Activated T-cell treated with anti-CD3 and anti-CD28 coated beads for 24 hours (primary cell): ENCODE measurements around the gene USH2A.

Source experiments
- DNase-seq: peaks from one replicate; pipeline ENCODE4 v3.0.0-alpha.2; 2020; ENCODE audit warnings: low read depth

The USH2A gene

GRCh38 chr1:216140730-216141524, 282.3 kb downstream of the USH2A start:
- DNase-seq: no peak

DNA sequence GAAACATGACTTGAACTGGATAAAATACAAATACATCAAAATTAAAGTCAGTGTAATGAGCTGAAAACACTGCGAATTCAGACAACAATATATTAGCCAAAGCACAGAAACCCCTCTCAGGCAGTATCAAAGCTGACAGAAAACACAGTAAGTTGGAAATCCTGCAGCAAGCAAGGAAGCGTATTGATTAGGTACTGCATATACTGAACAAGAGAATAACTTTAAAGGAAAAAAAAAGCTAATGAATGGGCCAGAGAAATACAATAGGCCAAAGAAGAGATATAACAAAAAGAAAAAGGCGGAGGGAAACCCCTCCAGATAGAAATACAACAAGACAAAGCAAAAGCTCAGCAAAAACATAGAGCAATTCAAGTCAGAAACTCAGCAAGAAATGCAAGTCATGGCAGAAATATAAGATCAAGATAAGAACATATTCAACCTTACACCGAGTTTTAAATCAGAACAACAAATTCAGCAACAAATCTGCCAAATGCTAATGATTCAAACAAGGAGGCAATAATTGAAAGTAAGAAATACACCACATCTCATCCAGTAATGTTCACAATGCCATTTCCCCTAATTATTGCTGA, 299.0 kb downstream of the USH2A start:
- DNase-seq: no peak

DNA sequence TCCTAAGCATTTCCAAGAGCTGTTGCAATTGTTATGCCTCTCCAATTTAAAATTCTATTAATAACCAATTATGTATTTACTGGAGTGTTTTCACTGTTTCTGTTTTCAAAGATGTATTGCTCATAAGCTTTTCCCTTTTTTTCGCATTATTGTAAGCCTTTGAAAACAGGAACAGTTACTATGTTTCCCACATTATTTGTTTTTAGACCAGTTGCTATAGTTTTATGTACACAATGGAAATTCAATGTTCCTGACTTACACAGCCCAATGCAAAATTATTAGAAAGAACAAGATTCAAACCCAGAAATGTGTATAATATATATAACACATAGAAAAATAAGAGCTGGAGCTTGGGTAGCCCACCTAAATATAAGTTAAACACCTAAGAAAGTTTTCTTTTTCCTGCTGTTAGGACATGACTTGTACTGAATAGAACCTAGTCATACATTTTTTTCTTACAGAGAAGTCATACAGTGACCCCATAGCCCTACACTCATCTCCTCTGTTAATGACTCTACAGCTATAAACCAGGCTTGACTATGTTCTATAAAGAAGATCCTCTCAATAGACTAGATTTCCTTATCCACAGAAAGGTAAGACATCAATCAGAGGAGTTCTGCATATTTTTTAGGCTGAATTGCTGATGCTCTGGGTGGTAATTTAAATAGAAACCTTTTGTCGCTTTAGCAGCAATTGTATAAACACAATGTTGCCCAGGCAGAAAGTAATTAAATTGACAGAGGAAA, 299.6 kb downstream of the USH2A start:
- no peak for DNase-seq

DNA sequence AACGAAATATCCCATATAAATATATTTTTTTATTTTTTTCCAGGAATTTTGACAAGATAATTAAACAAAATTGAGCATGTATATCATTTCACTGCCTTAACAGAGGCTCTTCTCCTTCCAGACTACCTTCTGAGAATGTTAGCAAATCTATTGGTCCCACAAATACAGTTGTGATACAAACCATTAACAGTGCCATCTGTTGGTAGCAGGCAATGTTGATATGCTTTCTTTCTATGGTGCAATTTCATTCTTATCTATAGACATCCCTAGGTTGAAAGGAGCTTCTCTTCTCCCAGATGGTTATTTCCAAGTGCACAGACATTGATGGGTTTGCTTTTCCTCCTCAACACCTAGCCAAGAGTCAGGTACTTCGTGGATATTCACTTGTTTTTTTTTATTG, 303.6 kb downstream of the USH2A start:
- no peak for DNase-seq

DNA sequence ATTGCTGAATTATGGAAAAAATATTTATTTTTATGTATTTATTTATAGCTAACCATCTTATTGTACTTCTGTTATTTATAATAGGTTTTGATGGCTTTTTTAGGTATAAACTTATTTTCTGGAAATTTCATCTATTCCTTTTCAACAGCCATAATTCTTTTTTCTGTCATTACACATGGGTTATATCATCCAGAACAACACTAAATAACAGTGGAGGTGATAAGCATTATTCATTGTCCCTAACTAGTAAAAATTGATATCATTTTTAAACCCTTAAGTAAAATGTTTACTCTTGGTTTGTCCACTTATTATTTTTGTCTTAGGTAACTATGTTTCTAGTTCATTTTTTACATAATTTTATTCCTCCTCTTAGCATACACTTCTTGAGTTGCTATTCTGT, 309.1 kb downstream of the USH2A start:
- no peak for DNase-seq

DNA sequence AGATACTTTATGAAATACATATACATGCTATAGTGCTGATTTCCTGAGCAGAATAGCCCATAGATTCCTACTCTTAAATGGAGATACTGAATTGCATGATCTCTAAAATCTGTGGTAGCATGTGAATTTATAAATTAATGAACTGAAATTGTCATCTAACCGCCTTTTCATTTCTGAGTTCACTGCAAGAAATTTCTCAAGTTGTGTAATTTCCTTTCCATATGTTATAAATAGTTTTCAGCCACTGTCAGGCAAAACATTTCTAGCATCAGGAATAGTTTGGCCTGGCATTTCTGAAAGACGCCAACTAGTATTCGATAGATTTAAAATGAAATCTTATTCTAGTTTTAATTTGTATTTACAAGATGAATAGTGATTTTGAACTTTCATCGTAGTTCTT, 310.1 kb downstream of the USH2A start:
- no peak for DNase-seq

DNA sequence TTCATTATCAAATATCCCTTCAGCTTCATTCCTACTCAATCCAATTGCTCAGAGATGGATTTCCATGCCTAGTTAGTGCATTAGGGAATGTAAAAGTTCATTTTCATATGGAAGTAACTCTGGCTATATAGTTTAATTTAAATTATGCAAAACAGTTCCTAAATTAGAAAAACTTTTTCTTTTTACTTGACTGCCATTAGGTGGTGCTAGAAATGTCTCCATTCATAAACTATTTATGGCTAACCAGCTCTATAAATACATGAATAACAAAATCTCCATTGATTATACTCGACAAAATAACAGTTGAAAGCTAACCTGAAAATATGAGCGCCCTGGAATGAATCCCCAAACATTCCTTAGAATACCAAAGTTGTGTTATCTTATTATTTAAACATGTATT, 311.4 kb downstream of the USH2A start:
- no peak for DNase-seq

- DNase-seq: no peak
Measured at GRCh38 chr1:216095400-216095799, 327.8 kb downstream of the USH2A start.

DNA sequence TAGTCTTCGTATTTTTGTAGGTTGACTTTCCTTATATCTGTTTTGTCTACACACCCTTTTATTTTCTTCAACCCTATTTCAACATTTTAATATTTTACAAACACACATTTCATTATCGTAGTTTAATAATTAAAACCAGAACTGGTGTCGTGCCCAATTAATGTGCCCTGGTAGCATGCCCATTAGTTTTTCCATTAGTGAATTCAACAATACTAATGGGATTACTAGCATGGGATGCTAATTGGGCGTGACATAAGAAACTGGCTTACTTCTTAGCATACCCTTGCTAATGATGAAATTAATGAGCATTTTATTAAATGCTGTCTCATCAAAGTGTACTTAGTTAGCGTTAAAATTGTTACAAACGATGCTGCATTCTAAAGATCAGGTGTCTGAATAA, 332.7 kb downstream of the USH2A start:
- no peak for DNase-seq

DNA sequence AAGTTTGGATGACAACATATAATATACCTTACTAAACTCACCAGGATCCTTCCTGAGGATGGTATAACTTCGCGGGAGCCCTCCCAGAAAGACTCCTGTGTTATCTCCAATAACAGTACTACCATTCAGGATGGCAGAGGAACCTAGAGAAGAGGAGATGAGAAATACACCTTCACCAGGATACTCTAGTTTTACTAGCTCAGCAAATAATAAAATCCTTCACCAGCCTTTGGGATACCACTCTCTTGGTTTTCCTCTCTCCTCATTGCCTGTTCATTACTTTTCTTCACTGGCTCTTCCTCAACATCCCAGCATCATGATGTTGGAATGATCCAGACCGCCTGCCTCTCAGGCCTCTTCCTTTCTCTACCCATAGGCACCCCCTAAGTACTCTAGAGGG, 336.6 kb downstream of the USH2A start:
- DNase-seq: no peak

DNA sequence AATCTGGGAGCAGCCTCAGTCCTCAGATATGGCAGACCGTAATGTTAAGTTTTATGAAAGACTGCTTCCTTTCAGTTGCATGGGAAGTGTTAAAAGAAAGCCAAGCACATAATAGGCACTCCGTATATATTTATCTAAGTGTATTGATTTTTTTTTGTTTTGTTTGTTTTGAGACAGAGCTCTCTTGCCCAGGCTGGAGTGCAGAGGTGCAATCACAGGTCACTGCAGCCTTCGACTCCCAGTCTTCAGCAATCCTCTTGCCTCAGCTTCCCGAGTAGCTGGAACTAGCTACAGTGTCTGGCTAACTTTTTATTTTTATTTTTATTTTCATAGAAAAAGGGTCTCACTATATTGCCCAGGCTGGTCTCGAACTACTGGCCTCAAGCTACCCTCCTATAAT, 341.8 kb downstream of the USH2A start:
- DNase-seq: no peak

GRCh38 chr1:216076751-216077150, 346.5 kb downstream of the USH2A start:
- no peak for DNase-seq

GRCh38 chr1:216075339-216075738, 347.9 kb downstream of the USH2A start:
- no peak for DNase-seq

- no peak for DNase-seq
Measured at GRCh38 chr1:216073793-216074595, 349.3 kb downstream of the USH2A start.

DNA sequence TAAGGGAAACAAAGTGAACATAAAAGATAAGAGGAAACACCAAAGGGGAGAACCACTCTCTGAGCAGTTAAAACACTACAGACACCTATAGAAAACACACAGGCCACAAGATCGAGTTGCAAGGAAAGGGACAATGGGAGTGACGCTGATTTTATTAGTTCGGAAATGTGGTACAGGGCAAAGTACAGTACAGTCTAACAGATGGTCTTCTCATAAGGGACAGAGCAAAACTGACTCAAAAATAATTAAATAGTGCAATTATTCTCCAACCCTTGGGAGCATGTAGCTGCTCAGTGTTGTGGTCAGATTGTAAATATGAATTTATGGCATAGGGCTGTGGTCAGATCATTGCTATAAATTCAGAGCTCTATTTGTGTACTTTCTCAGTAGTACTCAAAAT, 352.0 kb downstream of the USH2A start:
- DNase-seq: no peak

DNA sequence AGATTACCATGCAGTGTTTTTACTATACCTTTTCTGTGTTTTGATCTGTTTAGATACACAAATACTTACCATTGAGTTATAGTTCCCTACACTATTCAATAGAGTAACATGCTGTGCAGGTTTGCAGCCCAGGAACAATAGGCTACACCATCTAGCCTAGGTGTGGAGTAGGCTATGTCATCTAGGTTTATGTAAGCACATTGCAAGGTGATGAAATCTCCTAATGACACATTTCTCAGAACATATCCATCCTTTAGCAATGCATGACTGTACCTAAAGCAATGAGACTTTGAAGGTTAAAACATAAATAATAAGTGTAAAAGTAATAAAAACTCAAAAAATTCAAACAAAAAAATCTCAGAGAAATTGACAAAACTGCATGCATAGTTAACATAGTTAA, 358.6 kb downstream of the USH2A start:
- no peak for DNase-seq

DNA sequence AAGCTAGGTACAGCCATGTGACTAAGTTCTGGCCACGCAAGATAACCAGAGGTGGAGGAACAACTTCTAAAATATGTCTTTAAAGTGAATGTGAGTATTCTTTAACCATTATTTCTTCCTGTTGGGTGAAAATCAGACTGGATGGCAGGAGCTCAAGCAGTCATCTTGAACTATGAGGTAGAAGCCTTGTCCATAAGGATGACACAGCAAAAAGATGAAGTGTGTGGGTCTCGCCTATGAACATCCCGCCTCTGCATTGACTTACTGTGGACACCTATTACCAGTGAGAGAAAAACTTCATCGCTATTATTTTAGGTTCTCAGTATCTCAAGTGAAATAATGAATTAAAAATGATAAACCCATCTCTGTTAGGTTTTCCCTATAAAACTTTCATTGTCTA, 365.3 kb downstream of the USH2A start:
- no peak for DNase-seq

- no peak for DNase-seq
Measured at GRCh38 chr1:216057063-216057462, 366.2 kb downstream of the USH2A start.

- no peak for DNase-seq
Measured at GRCh38 chr1:216055004-216055403, 368.2 kb downstream of the USH2A start.

GRCh38 chr1:216054600-216054999, 368.6 kb downstream of the USH2A start:
- no peak for DNase-seq

DNA sequence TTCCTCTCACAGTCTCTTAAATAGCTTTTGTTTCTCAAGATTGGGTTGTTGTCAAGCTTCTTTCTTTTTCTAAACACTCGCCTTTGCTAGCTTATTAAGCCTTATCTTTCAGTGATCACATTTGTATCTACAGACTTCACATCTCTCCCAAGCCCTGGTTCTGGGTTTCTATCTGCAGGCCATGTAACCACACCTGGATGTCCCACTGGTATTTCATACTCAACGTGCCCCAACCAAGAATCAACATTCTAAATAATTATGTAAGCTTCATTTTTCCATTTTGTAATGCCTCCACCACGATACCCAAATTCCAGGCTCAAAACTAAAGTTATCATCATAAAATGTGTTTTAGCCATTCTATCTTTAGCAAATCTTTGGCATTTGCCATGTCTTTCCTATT, 372.2 kb downstream of the USH2A start:
- no peak for DNase-seq

GRCh38 chr1:216049741-216050430, 373.4 kb downstream of the USH2A start:
- DNase-seq: no peak
